ENCODE results near the gene CYB561A3.

The CYB561A3 gene

DNA sequence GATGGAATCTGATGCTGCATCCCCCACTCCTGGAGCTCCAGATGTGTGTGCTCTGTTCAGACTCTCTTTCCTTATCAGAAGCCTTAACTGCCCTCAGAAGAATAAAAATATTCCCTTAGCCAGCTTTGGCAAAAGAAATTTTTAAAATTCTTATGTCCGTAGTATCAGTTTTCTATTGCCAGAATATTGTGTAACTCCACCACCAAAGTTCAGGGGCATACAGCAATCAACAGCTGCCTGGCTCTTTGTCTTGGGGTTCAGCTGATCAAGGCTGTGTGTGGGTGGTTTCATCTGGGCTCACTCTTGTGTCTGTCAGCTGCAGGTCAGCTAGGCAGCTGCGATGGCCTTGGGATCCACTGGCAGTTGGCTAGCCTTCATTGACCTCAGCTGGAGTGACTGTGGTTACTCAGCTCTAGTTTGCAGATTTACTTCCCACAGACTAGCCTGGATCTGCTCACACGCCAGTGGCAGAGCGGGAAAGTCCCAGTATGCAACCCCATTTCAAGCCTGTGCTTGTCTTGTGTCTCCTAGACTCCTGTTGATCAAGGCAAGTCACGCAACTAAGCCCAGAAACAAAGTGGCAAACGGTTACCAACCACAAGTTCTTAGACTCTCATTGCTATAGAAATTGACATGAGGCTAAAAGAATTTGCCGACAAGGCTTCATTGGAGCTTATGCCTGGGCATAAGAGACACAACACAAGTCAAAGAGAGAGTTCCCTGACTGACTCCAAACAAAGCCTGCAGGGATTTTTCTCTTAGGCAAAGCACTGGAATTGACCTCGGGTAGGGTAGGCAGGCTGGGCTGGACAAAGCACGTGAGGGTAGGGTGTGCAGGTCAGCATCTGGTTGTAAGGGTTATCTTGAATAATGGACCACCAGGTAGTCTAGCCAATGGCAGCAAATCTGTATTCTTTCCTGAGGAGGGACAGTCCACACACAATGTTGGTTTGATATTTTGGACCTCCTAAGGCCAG lies 8.0 kb upstream of the CYB561A3 start:
- DNase-seq (ENCODE audit: low read depth in 2 of 2): no peak

DNA sequence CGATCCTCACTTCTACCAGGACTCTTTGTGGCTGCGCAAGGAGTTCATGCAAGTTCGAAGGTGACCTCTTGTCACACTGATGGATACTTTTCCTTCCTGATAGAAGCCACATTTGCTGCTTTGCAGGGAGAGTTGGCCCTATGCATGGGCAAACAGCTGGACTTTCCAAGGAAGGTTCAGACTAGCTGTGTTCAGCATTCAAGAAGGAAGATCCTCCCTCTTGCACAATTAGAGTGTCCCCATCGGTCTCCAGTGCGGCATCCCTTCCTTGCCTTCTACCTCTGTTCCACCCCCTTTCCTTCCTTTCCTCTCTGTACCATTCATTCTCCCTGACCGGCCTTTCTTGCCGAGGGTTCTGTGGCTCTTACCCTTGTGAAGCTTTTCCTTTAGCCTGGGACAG lies 7.0 kb upstream of the CYB561A3 start:
- no peak for DNase-seq (ENCODE audit: low read depth in 2 of 2)

GRCh38 chr11:61367406-61367805 lies 5.7 kb upstream of the CYB561A3 start:
- DNase-seq (ENCODE audit: low read depth in 2 of 2): no peak

DNA sequence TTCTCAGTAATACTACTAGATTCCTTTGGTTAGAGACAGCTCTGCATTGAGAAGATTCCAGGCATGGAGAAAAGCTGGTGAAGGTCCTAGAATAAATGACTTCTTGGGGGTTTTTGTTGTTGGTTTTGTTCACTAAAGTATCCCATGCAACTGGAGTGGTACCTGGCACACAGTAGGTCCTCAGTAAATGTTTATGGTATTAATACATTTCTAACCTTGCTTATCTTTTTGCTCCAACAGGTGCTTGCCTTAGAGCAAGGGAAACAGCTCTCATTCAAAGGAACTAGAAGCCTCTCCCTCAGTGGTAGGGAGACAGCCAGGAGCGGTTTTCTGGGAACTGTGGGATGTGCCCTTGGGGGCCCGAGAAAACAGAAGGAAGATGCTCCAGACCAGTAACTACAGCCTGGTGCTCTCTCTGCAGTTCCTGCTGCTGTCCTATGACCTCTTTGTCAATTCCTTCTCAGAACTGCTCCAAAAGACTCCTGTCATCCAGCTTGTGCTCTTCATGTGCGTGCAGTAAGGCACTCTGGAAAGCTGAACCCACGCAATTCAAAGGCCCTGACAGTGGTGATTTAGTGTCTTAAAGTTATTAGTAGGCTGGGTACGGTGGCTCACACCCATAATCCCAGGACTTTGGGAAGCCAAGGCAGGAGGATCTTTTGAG lies 2.5 kb upstream of the CYB561A3 start:
- no peak for DNase-seq (ENCODE audit: low read depth in 2 of 2)

DNA sequence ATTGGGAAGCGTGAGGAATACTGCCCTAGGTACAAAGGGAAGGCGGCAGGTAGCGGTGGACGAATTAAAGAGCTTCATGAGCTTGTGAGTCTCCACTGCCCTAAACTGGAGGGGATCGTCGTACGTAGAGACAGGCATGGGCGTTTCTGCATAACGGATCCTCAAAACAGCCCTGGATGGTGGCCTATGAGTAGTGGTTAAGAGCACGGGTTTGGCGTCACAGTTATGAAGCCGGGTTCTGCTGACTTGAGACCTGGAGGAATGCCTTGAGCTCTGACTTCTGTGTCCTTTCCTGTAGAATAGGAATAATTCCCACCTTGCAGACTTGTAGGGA lies 827 bp upstream of the CYB561A3 start:
- DNase-seq (ENCODE audit: low read depth in 2 of 2): no peak

GRCh38 chr11:61361237-61361740 lies 393 bp downstream of the CYB561A3 start:
- DNase-seq (ENCODE audit: low read depth in 2 of 2): no peak

DNA sequence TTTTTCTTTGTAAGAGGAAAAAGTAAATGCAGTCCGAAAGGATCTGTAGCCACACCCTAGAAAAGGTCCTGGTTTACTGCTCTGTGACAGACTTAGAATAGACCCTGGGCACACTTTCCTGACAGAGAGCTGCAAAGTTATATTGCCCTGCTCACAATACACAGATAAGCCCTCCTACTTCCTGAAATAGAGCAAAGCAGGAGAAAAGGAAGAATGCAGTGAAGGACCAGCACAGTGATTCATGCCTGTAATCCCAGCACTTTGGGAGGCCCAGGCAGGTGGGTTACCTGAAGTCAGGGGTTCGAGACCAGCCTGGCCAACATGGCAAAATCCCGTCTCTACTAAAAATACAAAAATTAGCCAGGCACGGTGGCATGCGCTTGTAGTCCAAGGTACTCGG lies 2.2 kb downstream of the CYB561A3 start:
- DNase-seq (ENCODE audit: low read depth in 2 of 2): no peak

GRCh38 chr11:61358566-61358965 lies 3.1 kb downstream of the CYB561A3 start:
- no peak for DNase-seq (ENCODE audit: low read depth in 2 of 2)

- no peak for DNase-seq (ENCODE audit: low read depth in 2 of 2)
Measured at GRCh38 chr11:61357894-61358239, 3.8 kb downstream of the CYB561A3 start.

GRCh38 chr11:61357233-61357893 lies 4.3 kb downstream of the CYB561A3 start:
- DNase-seq (ENCODE audit: low read depth in 2 of 2): no peak

- DNase-seq (ENCODE audit: low read depth in 2 of 2): no peak
Measured at GRCh38 chr11:61356706-61357105, 5.0 kb downstream of the CYB561A3 start.

DNA sequence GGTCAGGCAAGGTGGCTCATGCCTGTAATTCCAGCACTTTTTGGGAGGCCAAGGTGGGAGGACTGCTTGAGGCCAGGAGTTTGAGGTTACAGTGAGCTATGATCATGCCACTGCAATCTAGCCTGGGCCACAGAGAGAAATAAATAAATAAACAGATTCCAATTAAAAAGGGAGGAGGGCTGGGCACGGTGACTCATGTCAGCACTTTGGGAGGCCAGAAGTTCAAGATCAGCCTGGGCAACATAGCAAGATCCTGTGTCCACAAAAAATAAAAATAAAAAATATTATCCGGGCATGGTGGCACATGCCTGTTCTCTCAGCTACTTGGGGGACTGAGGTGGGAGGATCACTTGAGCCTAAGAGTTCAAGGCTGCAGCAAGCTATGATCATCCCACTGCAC lies 7.5 kb downstream of the CYB561A3 start:
- no peak for DNase-seq (ENCODE audit: low read depth in 2 of 2)

DNA sequence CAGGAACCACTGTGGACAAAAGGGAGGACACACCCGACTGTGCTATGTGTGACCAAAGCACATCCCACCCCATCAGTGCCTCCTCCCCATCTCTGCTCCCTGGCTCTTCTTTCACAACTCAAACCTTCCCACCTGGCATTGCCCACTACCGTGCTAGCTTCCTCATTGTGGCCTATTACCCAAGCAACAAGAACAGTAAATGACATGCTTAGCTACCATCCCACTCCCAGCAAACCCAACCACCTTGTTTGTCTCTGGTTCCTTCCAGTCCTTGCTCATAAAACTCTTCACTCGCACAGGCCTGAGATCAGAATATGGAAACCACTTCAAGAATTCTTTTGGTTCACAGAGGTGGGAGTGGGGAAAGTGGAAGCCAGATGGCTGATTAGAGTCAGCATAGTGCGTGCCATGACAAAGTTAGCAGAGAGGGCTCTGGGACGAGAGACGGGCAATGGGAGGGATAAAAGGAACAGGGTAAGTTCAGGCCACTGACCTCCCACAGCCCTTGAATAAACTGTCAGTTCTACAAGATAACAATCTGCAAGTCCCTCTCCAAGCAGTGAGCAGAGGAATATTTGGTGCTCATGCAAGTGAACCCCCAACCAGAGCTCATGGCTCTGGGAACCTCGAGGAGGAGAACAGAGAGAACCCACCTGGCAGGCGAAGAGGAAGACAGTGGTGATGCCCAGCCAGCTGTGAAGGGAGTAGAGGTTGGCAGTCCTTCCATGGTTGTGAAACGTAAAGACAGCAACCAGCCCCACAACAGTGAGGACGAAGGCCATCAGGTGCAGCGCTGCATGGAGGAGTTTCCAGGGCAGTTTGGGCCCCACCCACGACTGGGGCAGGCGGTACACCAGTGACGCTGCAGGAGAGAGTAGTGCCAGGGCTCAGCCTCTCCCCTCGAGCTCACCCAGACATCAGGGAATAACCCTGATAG lies 8.3 kb downstream of the CYB561A3 start:
- DNase-seq (ENCODE audit: low read depth in 2 of 2): no peak

- DNase-seq (ENCODE audit: low read depth in 2 of 2): no peak
Measured at GRCh38 chr11:61352038-61352437, 9.6 kb downstream of the CYB561A3 start.

GRCh38 chr11:61350803-61351202 lies 10.9 kb downstream of the CYB561A3 start:
- no peak for DNase-seq (ENCODE audit: low read depth in 2 of 2)

GRCh38 chr11:61350336-61350735 lies 11.3 kb downstream of the CYB561A3 start:
- no peak for DNase-seq (ENCODE audit: low read depth in 2 of 2)

GRCh38 chr11:61349916-61350315 lies 11.8 kb downstream of the CYB561A3 start:
- DNase-seq (ENCODE audit: low read depth in 2 of 2): no peak

DNA sequence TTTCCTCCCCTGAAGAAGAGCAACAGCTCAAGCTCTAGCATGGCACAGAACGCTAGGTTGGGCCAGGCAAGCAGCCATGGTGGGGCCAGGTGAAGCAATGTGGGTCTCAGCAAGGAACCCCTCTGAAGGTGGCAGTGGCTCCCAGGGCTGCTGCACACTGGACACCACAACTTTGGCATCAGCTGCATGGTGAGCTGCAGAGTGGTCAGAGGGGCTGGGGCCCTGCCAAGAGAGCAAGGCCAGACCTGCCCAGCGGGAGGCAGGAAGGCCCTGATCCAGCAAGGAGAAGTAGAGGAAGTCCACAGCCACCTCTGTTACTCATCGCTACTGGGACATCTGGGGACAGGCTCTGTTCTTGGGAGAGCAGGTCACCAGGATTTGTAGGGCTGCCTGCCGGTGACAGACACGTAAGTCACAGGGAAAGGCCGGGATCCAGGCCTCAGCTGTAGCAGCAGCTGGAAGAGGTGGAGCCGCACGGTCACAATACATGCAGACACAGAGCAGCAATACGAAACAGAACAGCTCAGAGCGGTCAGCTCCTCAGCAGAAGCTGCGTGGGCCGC lies 12.4 kb downstream of the CYB561A3 start:
- no peak for DNase-seq (ENCODE audit: low read depth in 2 of 2)

GRCh38 chr11:61347916-61348461 lies 13.7 kb downstream of the CYB561A3 start:
- DNase-seq (ENCODE audit: low read depth in 2 of 2): no peak

DNA sequence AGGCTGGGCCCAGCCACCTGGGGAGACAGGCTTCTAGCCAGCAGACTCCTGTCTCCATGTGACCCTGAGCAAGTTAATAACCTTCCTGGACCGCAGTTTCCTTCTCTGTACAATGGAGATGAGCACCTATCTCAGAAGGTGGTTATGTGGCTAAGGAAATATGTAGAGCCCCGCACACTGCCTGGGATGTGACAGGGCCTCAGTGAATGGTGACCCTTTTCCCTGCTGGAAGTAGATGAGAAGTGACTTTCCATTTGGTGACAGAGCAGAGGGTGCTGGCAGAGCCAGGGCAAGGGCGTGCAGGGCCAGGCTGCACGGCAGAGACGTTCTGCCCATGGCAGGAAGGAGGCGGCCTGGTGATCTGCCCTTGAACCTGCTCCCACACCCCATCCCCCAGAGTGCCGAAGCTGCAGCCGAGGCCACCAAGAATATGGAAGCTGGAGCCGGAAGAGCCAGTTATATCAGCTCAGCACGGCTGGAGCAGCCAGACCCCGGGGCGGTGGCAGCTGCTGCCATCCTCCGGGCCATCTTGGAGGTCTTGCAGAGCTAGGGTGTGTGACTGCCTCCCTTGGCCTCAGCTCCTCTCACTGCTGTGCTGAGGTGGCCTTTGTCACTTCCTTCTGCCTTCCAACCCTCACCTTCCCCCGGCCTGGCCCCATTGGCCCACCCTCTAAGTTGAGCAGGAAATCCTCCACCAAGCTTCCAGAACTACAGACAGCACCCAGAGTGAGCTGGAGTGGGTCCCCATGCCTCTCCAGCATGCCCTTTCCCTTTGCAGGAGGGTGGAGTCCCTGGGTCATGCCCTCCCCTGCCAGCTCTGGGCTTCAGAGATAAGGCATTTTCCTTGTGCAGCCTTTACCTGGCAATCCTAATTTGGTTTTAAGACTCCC lies 15.5 kb downstream of the CYB561A3 start:
- no peak for DNase-seq (ENCODE audit: low read depth in 2 of 2)
